Epithelial cell of esophagus (primary cell): Measurements from ENCODE around the gene CSNK1G1.
"Not testable (repeated sequence)": the region's sequence is repeated elsewhere in the genome, so short reads cannot be mapped to it uniquely, and the experiment has no call there.

Source experiments
- DNase-seq: peaks from one replicate; pipeline ENCODE4 v3.0.0; 2010; ENCODE audit warnings: low read depth
- H3K4me3 ChIP-seq: 2 replicates; pipeline ENCODE4 v1.5.1; 2011; ENCODE audit warnings: mild to moderate bottlenecking, low read length, control low read depth
- TF ChIP-seq, protein P1 (sequence below): IDR thresholded peaks from 2 replicates; pipeline ENCODE4 v1.5.1; 2011; ENCODE audit warnings: low read depth, mild to moderate bottlenecking, low read length, control low read depth, inconsistent platforms; ENCODE audit not compliant: insufficient read depth; ENCODE audit errors: missing control alignments

CSNK1G1 gene

GRCh38 chr15:64122936-64123351 is 233.0 kb downstream of the CSNK1G1 start:
- no peak overlapping the region for H3K4me3 ChIP-seq
- no peak for DNase-seq
- TF ChIP-seq, protein P1, sequence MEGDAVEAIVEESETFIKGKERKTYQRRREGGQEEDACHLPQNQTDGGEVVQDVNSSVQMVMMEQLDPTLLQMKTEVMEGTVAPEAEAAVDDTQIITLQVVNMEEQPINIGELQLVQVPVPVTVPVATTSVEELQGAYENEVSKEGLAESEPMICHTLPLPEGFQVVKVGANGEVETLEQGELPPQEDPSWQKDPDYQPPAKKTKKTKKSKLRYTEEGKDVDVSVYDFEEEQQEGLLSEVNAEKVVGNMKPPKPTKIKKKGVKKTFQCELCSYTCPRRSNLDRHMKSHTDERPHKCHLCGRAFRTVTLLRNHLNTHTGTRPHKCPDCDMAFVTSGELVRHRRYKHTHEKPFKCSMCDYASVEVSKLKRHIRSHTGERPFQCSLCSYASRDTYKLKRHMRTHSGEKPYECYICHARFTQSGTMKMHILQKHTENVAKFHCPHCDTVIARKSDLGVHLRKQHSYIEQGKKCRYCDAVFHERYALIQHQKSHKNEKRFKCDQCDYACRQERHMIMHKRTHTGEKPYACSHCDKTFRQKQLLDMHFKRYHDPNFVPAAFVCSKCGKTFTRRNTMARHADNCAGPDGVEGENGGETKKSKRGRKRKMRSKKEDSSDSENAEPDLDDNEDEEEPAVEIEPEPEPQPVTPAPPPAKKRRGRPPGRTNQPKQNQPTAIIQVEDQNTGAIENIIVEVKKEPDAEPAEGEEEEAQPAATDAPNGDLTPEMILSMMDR = no peak

DNA sequence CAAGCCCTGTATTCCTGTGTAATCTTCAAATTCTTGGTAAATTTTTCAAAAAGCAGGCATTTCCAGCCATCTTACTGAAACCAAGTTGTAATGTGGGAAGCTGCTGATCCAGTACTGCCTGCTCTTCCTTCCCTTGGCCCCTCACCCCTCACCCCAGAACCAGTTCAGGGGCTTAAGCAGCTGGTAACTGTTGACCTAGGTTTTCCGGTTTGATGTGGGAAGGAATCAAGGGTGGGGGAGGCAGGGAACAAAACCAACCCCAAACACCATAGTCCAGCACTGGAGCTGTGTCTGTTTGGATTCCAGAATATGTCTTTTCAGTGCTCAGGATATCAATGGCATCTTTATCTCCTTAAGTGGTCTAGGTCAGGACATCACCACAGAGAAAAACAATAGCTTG is 233.5 kb downstream of the CSNK1G1 start:
- no peak for DNase-seq
- TF ChIP-seq, protein P1 = no peak
- no peak overlapping the region for H3K4me3 ChIP-seq

DNA sequence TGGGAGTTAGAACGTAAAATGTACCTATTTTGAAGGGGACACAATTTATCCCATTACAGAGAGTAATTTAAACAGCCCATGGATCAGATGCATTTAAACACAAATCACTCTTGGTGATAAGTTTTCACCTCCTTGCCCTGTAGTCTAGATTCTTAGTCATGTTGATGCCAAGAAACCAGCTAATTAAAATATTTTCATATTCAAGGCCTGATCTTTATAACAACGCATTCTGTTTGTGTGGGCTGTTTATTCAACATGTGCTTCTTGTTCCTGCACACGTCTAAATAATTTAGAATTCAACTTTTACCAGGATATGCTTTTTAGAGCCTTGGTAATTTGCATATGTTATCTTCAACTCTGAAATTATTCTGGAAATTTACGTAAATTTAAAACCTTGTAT is 234.4 kb downstream of the CSNK1G1 start:
- no peak for DNase-seq
- TF ChIP-seq, protein P1 = no peak

GRCh38 chr15:64120322-64120721 is 235.7 kb downstream of the CSNK1G1 start:
- H3K4me3 ChIP-seq, DNase-seq: not testable (repeated sequence)

More for the DNA sequence above, 234.4 kb downstream of the CSNK1G1 start:
- no peak overlapping the region for H3K4me3 ChIP-seq

- TF ChIP-seq, protein P1 = no peak
- DNase-seq = no peak
- H3K4me3 ChIP-seq = no peak overlapping the region
Measured at GRCh38 chr15:64117759-64118487, 238.1 kb downstream of the CSNK1G1 start.
